HepG2 (cell line): ENCODE measurements around the gene IGF2BP1. TPM values are rescaled to one million over a fixed set of nuclear protein-coding genes. Genes with fewer than 3 reads are reported as not detected.

ENCODE experiments used
- GMEB1 ChIP-seq: sonication (generic); formaldehyde crosslinking; IDR thresholded peaks from 2 replicates; pipeline ENCODE4 v1.5.1; 2020; ENCODE audit warnings: missing genetic modification reagents, mild to moderate bottlenecking, borderline replicate concordance
- PCBP2 ChIP-seq: fragments of 200-400 bp; formaldehyde crosslinking; optimal IDR thresholded peaks from 2 replicates; pipeline ENCODE3; 2018; ENCODE audit warnings: low read length, low read depth; ENCODE audit not compliant: poor library complexity, severe bottlenecking
- PRDM10 ChIP-seq: sonication (generic); formaldehyde crosslinking; IDR thresholded peaks from 2 replicates; pipeline ENCODE4 v1.4.0; 2020; ENCODE audit warnings: low read depth, missing genetic modification reagents
- THAP7 ChIP-seq: sonication (generic); formaldehyde crosslinking; IDR thresholded peaks from 2 replicates; pipeline ENCODE4 v1.8.1; 2023; ENCODE audit warnings: mild to moderate bottlenecking, missing genetic modification reagents
- YEATS4 ChIP-seq: sonication (generic); formaldehyde crosslinking; IDR thresholded peaks from 2 replicates; pipeline ENCODE4 v1.4.0; 2020; ENCODE audit warnings: missing genetic modification reagents, borderline replicate concordance
- ZNF558 ChIP-seq: sonication (generic); formaldehyde crosslinking; IDR thresholded peaks from 2 replicates; pipeline ENCODE4 v1.9.0; 2022; ENCODE audit warnings: mild to moderate bottlenecking, missing genetic modification reagents, borderline replicate concordance
- ZSCAN22 ChIP-seq: sonication (generic); formaldehyde crosslinking; IDR thresholded peaks from 2 replicates; pipeline ENCODE4 v1.4.0; 2020; ENCODE audit warnings: mild to moderate bottlenecking, missing genetic modification reagents
- polyA plus RNA-seq, 8 experiments: library from polyadenylated mRNA; depleted of rRNA in 3 of 8; stranded (reverse) in 7 of 8; unstranded in 1 of 8; fragments of >200 nt; fragmentation: Illumina TruSeq in 4 of 8; extraction: Trizol in 4 of 8; gene quantifications; 2 replicates each; pipeline versions ENCODE4 v1.2.1 to v1.2.3, GENCODE V29; 2011 to 2016; ENCODE audit warnings: low read depth in 4 of 8, missing spikeins in 1 of 8, mixed read lengths in 1 of 8; ENCODE audit not compliant: insufficient read depth in 1 of 8
- total RNA-seq, 5 experiments: library from RNA; depleted of rRNA; stranded (reverse); fragments of >200 nt; fragmentation: Illumina TruSeq; extraction: Trizol; gene quantifications; 2 replicates each; pipeline ENCODE4 v1.2.3, GENCODE V29; 2016; ENCODE audit warnings: low read depth in 1 of 5
- TF ChIP-seq, protein P1 (sequence below): IDR thresholded peaks from 2 replicates; pipeline ENCODE4 v1.6.1; 2016; ENCODE audit warnings: low read depth
- TF ChIP-seq, protein P2 (sequence below): sonication (generic); formaldehyde crosslinking; IDR thresholded peaks from 2 replicates; pipeline ENCODE4 v1.8.0; 2022; ENCODE audit warnings: mild to moderate bottlenecking, missing genetic modification reagents; ENCODE audit not compliant: insufficient replicate concordance
- TF ChIP-seq, protein P3 (sequence below): sonication (generic); formaldehyde crosslinking; IDR thresholded peaks from 2 replicates; pipeline ENCODE4 v1.9.0; 2021; ENCODE audit warnings: mild to moderate bottlenecking, missing genetic modification reagents

IGF2BP1 gene
- total and polyA plus RNA-seq, 2 of the 13 experiments (the other 11 are each of a cell fraction or from before 2014, with no cell fraction given) = 29.7 to 75.1 TPM

DNA sequence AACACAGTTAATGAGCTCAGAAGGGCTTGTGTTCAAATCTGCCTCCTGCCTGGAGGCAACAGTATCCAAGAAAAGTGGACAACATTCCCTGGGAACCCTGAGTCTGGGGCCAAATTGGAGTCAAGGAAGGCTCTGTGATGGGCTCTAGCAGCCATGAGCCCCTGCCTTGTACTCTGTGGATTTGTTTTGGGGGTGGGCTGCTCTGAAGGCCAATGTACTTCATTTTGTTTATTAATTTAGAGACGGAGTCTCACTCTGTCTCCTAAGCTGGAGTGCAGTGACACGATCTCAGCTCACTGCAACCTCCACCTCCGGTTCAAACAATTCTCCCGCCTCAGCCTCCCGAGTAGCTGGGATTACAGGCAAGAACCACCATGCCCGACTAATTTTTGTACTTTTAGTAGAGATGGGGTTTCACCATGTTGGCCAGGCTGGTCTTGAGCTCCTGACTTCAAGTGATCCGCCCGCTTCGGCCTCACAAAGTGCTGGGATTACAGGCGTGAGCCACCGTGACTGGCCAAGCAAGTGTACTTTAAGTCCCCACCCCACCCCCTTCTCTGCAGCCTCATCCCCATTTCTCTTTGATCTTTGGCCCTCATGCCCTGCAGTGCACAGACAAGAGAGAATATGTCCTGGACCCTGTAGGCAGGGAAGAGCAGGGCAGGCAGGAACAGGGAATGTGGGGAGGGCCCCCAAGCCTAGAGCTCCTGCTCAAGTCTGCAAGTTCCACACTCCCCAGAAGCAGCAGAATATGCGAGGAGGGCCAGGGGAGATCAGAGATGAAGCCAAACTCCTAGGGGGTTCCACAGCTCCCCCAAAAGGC is 26.1 kb upstream of the IGF2BP1 start (continued):
- TF ChIP-seq PRDM10 (CRISPR knock-in tag) = peak; percentile 57; the same call in 1 of the 2 replicates
- TF ChIP-seq ZNF558 (CRISPR knock-in tag) = peak; percentile 84; the same call in 1 of the 2 replicates
- no peak for TF ChIP-seq ZSCAN22
- peak; percentile 29; the same call in 1 of the 2 replicates for TF ChIP-seq THAP7 (CRISPR knock-in tag)
- TF ChIP-seq, protein P1, sequence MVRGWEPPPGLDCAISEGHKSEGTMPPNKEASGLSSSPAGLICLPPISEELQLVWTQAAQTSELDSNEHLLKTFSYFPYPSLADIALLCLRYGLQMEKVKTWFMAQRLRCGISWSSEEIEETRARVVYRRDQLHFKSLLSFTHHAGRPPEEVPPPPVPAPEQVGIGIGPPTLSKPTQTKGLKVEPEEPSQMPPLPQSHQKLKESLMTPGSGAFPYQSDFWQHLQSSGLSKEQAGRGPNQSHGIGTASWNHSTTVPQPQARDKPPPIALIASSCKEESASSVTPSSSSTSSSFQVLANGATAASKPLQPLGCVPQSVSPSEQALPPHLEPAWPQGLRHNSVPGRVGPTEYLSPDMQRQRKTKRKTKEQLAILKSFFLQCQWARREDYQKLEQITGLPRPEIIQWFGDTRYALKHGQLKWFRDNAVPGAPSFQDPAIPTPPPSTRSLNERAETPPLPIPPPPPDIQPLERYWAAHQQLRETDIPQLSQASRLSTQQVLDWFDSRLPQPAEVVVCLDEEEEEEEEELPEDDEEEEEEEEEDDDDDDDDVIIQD (CRISPR knock-in tag) = peak; percentile 59; the same call in 1 of the 2 replicates
- TF ChIP-seq, protein P2, sequence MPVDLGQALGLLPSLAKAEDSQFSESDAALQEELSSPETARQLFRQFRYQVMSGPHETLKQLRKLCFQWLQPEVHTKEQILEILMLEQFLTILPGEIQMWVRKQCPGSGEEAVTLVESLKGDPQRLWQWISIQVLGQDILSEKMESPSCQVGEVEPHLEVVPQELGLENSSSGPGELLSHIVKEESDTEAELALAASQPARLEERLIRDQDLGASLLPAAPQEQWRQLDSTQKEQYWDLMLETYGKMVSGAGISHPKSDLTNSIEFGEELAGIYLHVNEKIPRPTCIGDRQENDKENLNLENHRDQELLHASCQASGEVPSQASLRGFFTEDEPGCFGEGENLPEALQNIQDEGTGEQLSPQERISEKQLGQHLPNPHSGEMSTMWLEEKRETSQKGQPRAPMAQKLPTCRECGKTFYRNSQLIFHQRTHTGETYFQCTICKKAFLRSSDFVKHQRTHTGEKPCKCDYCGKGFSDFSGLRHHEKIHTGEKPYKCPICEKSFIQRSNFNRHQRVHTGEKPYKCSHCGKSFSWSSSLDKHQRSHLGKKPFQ (CRISPR knock-in tag) = no peak
- TF ChIP-seq YEATS4 = peak; percentile 77; the same call in 1 of the 2 replicates
- TF ChIP-seq PCBP2 = no peak
- TF ChIP-seq, protein P3, sequence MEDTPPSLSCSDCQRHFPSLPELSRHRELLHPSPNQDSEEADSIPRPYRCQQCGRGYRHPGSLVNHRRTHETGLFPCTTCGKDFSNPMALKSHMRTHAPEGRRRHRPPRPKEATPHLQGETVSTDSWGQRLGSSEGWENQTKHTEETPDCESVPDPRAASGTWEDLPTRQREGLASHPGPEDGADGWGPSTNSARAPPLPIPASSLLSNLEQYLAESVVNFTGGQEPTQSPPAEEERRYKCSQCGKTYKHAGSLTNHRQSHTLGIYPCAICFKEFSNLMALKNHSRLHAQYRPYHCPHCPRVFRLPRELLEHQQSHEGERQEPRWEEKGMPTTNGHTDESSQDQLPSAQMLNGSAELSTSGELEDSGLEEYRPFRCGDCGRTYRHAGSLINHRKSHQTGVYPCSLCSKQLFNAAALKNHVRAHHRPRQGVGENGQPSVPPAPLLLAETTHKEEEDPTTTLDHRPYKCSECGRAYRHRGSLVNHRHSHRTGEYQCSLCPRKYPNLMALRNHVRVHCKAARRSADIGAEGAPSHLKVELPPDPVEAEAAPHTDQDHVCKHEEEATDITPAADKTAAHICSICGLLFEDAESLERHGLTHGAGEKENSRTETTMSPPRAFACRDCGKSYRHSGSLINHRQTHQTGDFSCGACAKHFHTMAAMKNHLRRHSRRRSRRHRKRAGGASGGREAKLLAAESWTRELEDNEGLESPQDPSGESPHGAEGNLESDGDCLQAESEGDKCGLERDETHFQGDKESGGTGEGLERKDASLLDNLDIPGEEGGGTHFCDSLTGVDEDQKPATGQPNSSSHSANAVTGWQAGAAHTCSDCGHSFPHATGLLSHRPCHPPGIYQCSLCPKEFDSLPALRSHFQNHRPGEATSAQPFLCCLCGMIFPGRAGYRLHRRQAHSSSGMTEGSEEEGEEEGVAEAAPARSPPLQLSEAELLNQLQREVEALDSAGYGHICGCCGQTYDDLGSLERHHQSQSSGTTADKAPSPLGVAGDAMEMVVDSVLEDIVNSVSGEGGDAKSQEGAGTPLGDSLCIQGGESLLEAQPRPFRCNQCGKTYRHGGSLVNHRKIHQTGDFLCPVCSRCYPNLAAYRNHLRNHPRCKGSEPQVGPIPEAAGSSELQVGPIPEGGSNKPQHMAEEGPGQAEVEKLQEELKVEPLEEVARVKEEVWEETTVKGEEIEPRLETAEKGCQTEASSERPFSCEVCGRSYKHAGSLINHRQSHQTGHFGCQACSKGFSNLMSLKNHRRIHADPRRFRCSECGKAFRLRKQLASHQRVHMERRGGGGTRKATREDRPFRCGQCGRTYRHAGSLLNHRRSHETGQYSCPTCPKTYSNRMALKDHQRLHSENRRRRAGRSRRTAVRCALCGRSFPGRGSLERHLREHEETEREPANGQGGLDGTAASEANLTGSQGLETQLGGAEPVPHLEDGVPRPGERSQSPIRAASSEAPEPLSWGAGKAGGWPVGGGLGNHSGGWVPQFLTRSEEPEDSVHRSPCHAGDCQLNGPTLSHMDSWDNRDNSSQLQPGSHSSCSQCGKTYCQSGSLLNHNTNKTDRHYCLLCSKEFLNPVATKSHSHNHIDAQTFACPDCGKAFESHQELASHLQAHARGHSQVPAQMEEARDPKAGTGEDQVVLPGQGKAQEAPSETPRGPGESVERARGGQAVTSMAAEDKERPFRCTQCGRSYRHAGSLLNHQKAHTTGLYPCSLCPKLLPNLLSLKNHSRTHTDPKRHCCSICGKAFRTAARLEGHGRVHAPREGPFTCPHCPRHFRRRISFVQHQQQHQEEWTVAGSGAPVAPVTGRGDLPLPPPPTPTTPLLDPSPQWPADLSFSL (CRISPR knock-in tag) = 0 out of 2 replicates have a peak, but pooled peaks have one; percentile 29
- no peak for TF ChIP-seq GMEB1 (CRISPR knock-in tag)
